Measurements from ENCODE around the gene MDC1. TPM values are rescaled to one million over a fixed set of nuclear protein-coding genes. Genes with fewer than 3 reads are reported as not detected.
"Not testable (repeated sequence)": the region's sequence is repeated elsewhere in the genome, so short reads cannot be mapped to it uniquely, and the experiment has no call there.

MDC1 gene
- total RNA-seq, 1 experiment from 2014 or later: 75.8 TPM

GRCh38 chr6:30722025-30722279 is 4.9 kb upstream of the MDC1 start:
- H3K9ac ChIP-seq (ENCODE audit: low read length): peak overlapping the region; percentile 100
- H3K9me2 ChIP-seq (ENCODE audit: insufficient read depth); RAD21 ChIA-PET (ENCODE audit: low non-redundant PET in 1 of 2, low total read pairs in 2 of 2, uncharacterized antibody in 2 of 2, unreplicated experiment in 2 of 2); DNase-seq (ENCODE audit: low read depth, low spot score); H2AFZ ChIP-seq (ENCODE audit: low read depth, low read length, poor library complexity, severe bottlenecking); ATAC-seq; BruUV-seq (replicated peaks); H3K27me3 ChIP-seq (ENCODE audit: insufficient read depth, low read length); H3K9me3 ChIP-seq (ENCODE audit: control insufficient read depth in 1 of 2, insufficient read depth in 1 of 2, low read depth in 1 of 2, low read length in 2 of 2): not testable (repeated sequence)
- H3K79me2 ChIP-seq (ENCODE audit: insufficient read depth, low read length): peaks cover 63% of the 10 kb centered on the region
- peak overlapping the region; percentile 89 for H3K27ac ChIP-seq (ENCODE audit: low read depth, low read length)
- peaks cover 7 to 61% of the 10 kb centered on the region in 2 experiments for H3K4me1 ChIP-seq (ENCODE audit: control insufficient read depth in 1 of 2, insufficient read depth in 2 of 2, low read length in 2 of 2)
- POLR2A ChIA-PET: interaction anchor here (1.0 to 3.7 kb wide), 6 partner anchors 34 to 107 kb away, joined by 3 to 17 read pairs (median 4); no protein-coding TSS in a partner anchor
- H4K20me1 ChIP-seq (ENCODE audit: insufficient read depth): peaks cover 21% of the 10 kb centered on the region; the same call in 1 of the 2 replicates
- peak overlapping the region; percentile 93 to 95 for H3K4me3 ChIP-seq (replicated peaks in 1 of 2; ENCODE audit: low read depth in 1 of 2, low read length in 2 of 2)
- CTCF ChIA-PET: interaction anchor here (0.9 to 5.7 kb wide), 4 partner anchors 9 to 232 kb away, joined by 3 to 45 read pairs (median 12); no protein-coding TSS in a partner anchor
- H3K4me2 ChIP-seq (ENCODE audit: low read length): peak overlapping the region; percentile 96
- intact Hi-C loops (cut with micrococcal nuclease): loop anchor here (1.0 to 2.0 kb wide), 2 partner anchors 43 to 239 kb away; no protein-coding TSS in a partner anchor
- peaks cover 27 to 44% of the 10 kb centered on the region in 2 experiments for H3K36me3 ChIP-seq (ENCODE audit: control insufficient read depth in 1 of 2, insufficient read depth in 2 of 2, low read length in 2 of 2)

- ATAC-seq (peak; percentile 21), DNase-seq (ENCODE audit: low read depth, low spot score) (peak; percentile 69)
- peaks cover 68% of the 10 kb centered on the region for H3K79me2 ChIP-seq (ENCODE audit: insufficient read depth, low read length)
- H4K20me1 ChIP-seq (ENCODE audit: insufficient read depth): peaks cover 21% of the 10 kb centered on the region; the same call in 1 of the 2 replicates
- H3K4me3 ChIP-seq (replicated peaks in 1 of 2; ENCODE audit: low read depth in 1 of 2, low read length in 2 of 2): peak overlapping the region; percentile 95
- ChIA-PET POLR2A (interaction anchor here (0.6 to 3.7 kb wide), 12 partner anchors 9 to 109 kb away, joined by 3 to 17 read pairs (median 4); partner anchors contain the start of gene NRM), RAD21 (ENCODE audit: low non-redundant PET in 1 of 2, low total read pairs in 2 of 2, uncharacterized antibody in 2 of 2, unreplicated experiment in 2 of 2) (no interaction called here), CTCF (interaction anchor here (0.9 to 5.7 kb wide), 4 partner anchors 9 to 231 kb away, joined by 3 to 45 read pairs (median 12); no protein-coding TSS in a partner anchor)
- peak overlapping the region; percentile 100 for H3K9ac ChIP-seq (ENCODE audit: low read length)
- no peaks in the 10 kb centered on the region for H3K9me2 ChIP-seq (ENCODE audit: insufficient read depth)
- H3K36me3 ChIP-seq (ENCODE audit: control insufficient read depth in 1 of 2, insufficient read depth in 2 of 2, low read length in 2 of 2): peaks cover 27 to 44% of the 10 kb centered on the region in 2 experiments
- H3K4me2 ChIP-seq (ENCODE audit: low read length): peak overlapping the region; percentile 96
- H3K9me3 ChIP-seq (ENCODE audit: control insufficient read depth in 1 of 2, insufficient read depth in 1 of 2, low read depth in 1 of 2, low read length in 2 of 2): no peaks in the 10 kb centered on the region
- peaks cover 7 to 64% of the 10 kb centered on the region in 2 experiments for H3K4me1 ChIP-seq (ENCODE audit: control insufficient read depth in 1 of 2, insufficient read depth in 2 of 2, low read length in 2 of 2)
- intact Hi-C loops (cut with micrococcal nuclease): loop anchor here (1.0 to 2.0 kb wide), 4 partner anchors 35 to 239 kb away; partner anchors contain the start of genes MRPS18B, PPP1R10 and PPP1R18
- no peak overlapping the region for H2AFZ ChIP-seq (ENCODE audit: low read depth, low read length, poor library complexity, severe bottlenecking)
- BruUV-seq (replicated peaks): no TSS peak
- H3K27me3 ChIP-seq (ENCODE audit: insufficient read depth, low read length): no peaks in the 10 kb centered on the region
- peak overlapping the region; percentile 89 for H3K27ac ChIP-seq (ENCODE audit: low read depth, low read length)
- TF ChIP-seq CEBPB (IDR thresholded peaks at IDR 0.05; ENCODE audit: low read depth): no peak
- no peak for TF ChIP-seq EGR1 (IDR thresholded peaks at IDR 0.05; ENCODE audit: low read depth)
- no peak for TF ChIP-seq SIN3A (IDR thresholded peaks at IDR 0.05; ENCODE audit: low read depth)
- TF ChIP-seq, protein P1, sequence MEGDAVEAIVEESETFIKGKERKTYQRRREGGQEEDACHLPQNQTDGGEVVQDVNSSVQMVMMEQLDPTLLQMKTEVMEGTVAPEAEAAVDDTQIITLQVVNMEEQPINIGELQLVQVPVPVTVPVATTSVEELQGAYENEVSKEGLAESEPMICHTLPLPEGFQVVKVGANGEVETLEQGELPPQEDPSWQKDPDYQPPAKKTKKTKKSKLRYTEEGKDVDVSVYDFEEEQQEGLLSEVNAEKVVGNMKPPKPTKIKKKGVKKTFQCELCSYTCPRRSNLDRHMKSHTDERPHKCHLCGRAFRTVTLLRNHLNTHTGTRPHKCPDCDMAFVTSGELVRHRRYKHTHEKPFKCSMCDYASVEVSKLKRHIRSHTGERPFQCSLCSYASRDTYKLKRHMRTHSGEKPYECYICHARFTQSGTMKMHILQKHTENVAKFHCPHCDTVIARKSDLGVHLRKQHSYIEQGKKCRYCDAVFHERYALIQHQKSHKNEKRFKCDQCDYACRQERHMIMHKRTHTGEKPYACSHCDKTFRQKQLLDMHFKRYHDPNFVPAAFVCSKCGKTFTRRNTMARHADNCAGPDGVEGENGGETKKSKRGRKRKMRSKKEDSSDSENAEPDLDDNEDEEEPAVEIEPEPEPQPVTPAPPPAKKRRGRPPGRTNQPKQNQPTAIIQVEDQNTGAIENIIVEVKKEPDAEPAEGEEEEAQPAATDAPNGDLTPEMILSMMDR (IDR thresholded peaks at IDR 0.05 in 2 of 3, conservative IDR thresholded peaks at IDR 0.05 in 1 of 3; ENCODE audit: borderline replicate concordance in 1 of 3, insufficient read depth in 1 of 3, low read depth in 2 of 3, low read length in 2 of 3): peak in 1 of 3 experiments; percentile 30; a peak in 1 of 6 replicates
- TF ChIP-seq SRF (IDR thresholded peaks at IDR 0.05; ENCODE audit: low read depth): no peak
- TF ChIP-seq ZBTB33 (IDR thresholded peaks at IDR 0.05; ENCODE audit: extremely low read depth, insufficient replicate concordance, low read length): no peak
- TF ChIP-seq, protein P2, sequence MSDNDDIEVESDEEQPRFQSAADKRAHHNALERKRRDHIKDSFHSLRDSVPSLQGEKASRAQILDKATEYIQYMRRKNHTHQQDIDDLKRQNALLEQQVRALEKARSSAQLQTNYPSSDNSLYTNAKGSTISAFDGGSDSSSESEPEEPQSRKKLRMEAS (IDR thresholded peaks at IDR 0.05): no peak
- no peak for TF ChIP-seq RAD21 (IDR thresholded peaks at IDR 0.05; ENCODE audit: low read depth)
- TF ChIP-seq POLR2A (IDR thresholded peaks at IDR 0.05; ENCODE audit: borderline replicate concordance, extremely low read depth, insufficient read depth, insufficient read length): no peak
- TF ChIP-seq SP1 (IDR thresholded peaks at IDR 0.05; ENCODE audit: low read depth): no peak
- TF ChIP-seq TCF7L2 (IDR thresholded peaks at IDR 0.05; ENCODE audit: borderline replicate concordance, extremely low read depth, insufficient read depth, insufficient read length): peak; percentile 89
- no peak for TF ChIP-seq CBX3 (IDR thresholded peaks at IDR 0.05; ENCODE audit: low read depth)
- peak; percentile 83 for TF ChIP-seq POLR2AphosphoS5 (IDR thresholded peaks at IDR 0.05; ENCODE audit: low read depth, low read length)
- TF ChIP-seq YY1 (IDR thresholded peaks at IDR 0.05; ENCODE audit: extremely low read depth, insufficient replicate concordance, low read depth, low read length): no peak
Observed at GRCh38 chr6:30721198-30722024, 4.3 kb upstream of the MDC1 start.
